Neural cell (in vitro differentiated cells): Measurements from ENCODE around the gene NLRP10.

Experiments
- CTCF ChIP-seq: fragments of 450-650 bp; IDR thresholded peaks from 2 replicates; pipeline ENCODE4 v1.5.1; 2014; ENCODE audit warnings: antibody characterized with exemption, mild to moderate bottlenecking, moderate library complexity; ENCODE audit not compliant: poor library complexity, severe bottlenecking
- EP300 ChIP-seq: fragments of 450-650 bp; conservative IDR thresholded peaks from 2 replicates; pipeline ENCODE4 v1.6.1; 2014; ENCODE audit warnings: antibody characterized with exemption, mild to moderate bottlenecking, moderate library complexity; ENCODE audit not compliant: poor library complexity, severe bottlenecking
- EZH2 ChIP-seq: fragments of 200-600, 300-800 bp; shearing (Covaris generic), sonication (generic); IDR thresholded peaks from 2 replicates; pipeline ENCODE4 v1.6.1; 2014; ENCODE audit warnings: antibody characterized with exemption, low read length, borderline replicate concordance, mild to moderate bottlenecking; ENCODE audit not compliant: insufficient read depth, poor library complexity, severe bottlenecking
- POLR2AphosphoS5 ChIP-seq: IDR thresholded peaks from 2 replicates; pipeline ENCODE4 v1.6.1; 2012
- TAF1 ChIP-seq: IDR thresholded peaks from 2 replicates; pipeline ENCODE4 v1.6.1; 2012; ENCODE audit warnings: low read depth

DNA sequence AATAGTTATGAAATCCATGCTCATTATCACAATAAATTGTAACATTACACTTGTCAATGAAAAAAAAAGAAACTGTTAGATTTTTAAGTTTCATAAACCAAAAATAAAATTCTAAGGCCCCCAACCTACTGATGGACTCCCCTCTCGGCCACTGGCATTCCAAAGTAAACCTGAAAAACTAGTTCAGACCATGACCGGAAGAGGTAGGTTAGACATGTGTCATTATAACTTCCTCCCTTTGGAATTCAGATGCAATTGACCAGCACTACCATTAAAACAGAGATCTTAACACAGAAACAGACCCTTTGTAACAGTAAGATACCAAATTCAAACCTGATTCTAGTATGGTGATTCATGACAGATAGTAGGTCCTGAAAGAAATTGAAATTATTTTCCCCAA lies 47.1 kb downstream of the NLRP10 start:
- no peak for TF ChIP-seq POLR2AphosphoS5
- TF ChIP-seq CTCF: no peak
- TF ChIP-seq EP300: no peak
- no peak for TF ChIP-seq TAF1
- no peak for TF ChIP-seq EZH2
